Measurements from ENCODE around the gene PPP2R5A.

DNA sequence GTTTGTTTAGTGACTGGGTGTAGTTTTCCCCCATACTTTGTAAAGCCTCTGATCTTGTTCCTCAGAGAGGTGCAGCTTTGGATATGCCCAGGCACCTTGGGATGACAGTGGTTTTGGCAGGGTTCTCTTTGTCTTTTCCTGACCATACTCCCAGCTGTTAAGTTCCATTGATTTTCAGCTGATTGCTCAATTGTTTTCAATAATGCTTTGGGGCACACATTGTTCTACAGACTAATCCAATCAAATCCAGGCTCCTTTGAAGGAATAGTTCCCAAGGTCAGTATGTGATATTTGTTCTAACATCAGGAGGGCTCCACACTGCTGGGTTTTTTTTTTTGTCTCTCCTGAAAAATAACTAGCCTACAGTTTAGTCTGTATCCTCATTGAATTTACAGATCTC is 24.8 kb downstream of the PPP2R5A start:
- no peak for TF ChIP-seq RAD21 (IDR thresholded peaks at IDR 0.05; ENCODE audit: low read length)
- no peak for TF ChIP-seq POLR2AphosphoS5 (IDR thresholded peaks at IDR 0.05; ENCODE audit: low read depth, low read length)
